Mesothelial cell of epicardium (in vitro differentiated cells): ENCODE data around the gene TSSK2. TPM values are rescaled to one million over a fixed set of nuclear protein-coding genes. Genes with fewer than 3 reads are reported as not detected.

Experiments used
- DNase-seq, 2 experiments: peaks; one replicate each; pipeline ENCODE4 v3.0.0; 2021; ENCODE audit warnings: low spot score in 2 of 2; ENCODE audit not compliant: unreplicated experiment in 2 of 2
- H3K27ac Mint-ChIP-seq: 2 replicates; pipeline ENCODE4 v1.8.0; 2021; ENCODE audit warnings: mixed read lengths
- H3K27me3 Mint-ChIP-seq: 2 replicates; pipeline ENCODE4 v1.8.0; 2021; ENCODE audit warnings: low read depth, mixed read lengths
- H3K36me3 Mint-ChIP-seq: 2 replicates; pipeline ENCODE4 v1.8.0; 2021; ENCODE audit warnings: mixed read lengths
- H3K4me1 Mint-ChIP-seq: 2 replicates; pipeline ENCODE4 v1.8.0; 2021; ENCODE audit warnings: mixed read lengths
- H3K4me3 Mint-ChIP-seq: 2 replicates; pipeline ENCODE4 v1.8.0; 2021; ENCODE audit warnings: mild to moderate bottlenecking, moderate library complexity, mixed read lengths
- H3K9me3 Mint-ChIP-seq: 2 replicates; pipeline ENCODE4 v1.8.0; 2021; ENCODE audit warnings: mixed read lengths
- total RNA-seq: library from RNA; stranded (reverse); gene quantifications from 3 replicates; pipeline ENCODE4 v1.2.1, GENCODE V29; 2021
- TF ChIP-seq, protein P1 (sequence below): fragments of 200-600 bp; sonication (generic); IDR thresholded peaks from one replicate; pipeline ENCODE4 v1.5.0; 2021; ENCODE audit warnings: antibody characterized with exemption; ENCODE audit not compliant: unreplicated experiment

Gene TSSK2
- total RNA-seq, 1 donor from 2014 or later: not detected

DNA sequence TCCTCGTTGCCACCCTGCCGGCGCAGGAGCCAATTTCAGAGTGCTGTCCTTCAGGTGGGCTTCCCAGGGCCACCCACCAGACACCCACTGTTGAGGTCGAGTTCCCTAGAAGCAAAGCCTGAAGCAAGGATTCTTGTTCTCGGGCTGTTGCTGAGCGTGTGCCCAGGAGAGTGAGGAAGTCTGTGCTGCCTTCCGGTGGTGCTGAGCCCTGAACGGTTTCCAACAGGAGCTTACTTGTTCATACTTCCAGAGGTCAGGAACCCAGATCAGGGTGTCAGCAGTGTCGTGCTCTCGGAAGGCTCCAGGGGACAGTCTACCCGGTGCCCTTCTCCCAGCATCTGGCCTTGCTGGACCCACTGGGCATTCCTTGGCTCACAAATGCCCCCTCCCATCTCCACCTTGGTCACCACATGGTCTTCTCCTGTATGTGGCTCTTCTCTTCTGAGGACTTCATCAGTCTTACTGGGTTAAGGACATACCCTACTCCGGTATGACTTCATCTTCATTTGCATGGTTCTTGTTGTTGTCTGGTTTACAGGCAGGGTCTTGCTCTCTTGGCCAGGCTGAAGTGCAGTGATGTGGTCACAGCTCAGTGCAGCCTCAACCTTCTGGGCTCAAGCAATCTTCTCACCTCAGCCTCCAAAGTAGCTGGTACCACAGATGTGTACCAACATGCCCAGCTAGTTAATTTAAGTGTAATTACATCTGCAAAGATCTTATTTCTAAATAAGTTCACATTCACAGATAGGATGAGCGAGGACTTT lies 36.2 kb downstream of the TSSK2 start:
- Mint-ChIP-seq H3K27me3 (peaks cover 67% of the 10 kb centered on the region), H3K9me3 (no peaks in the 10 kb centered on the region), H3K27ac (no peak overlapping the region), H3K36me3 (no peaks in the 10 kb centered on the region), H3K4me1 (peaks cover 17% of the 10 kb centered on the region), H3K4me3 (no peak overlapping the region)
- no peak for DNase-seq
- TF ChIP-seq, protein P1, sequence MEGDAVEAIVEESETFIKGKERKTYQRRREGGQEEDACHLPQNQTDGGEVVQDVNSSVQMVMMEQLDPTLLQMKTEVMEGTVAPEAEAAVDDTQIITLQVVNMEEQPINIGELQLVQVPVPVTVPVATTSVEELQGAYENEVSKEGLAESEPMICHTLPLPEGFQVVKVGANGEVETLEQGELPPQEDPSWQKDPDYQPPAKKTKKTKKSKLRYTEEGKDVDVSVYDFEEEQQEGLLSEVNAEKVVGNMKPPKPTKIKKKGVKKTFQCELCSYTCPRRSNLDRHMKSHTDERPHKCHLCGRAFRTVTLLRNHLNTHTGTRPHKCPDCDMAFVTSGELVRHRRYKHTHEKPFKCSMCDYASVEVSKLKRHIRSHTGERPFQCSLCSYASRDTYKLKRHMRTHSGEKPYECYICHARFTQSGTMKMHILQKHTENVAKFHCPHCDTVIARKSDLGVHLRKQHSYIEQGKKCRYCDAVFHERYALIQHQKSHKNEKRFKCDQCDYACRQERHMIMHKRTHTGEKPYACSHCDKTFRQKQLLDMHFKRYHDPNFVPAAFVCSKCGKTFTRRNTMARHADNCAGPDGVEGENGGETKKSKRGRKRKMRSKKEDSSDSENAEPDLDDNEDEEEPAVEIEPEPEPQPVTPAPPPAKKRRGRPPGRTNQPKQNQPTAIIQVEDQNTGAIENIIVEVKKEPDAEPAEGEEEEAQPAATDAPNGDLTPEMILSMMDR: no peak

DNA sequence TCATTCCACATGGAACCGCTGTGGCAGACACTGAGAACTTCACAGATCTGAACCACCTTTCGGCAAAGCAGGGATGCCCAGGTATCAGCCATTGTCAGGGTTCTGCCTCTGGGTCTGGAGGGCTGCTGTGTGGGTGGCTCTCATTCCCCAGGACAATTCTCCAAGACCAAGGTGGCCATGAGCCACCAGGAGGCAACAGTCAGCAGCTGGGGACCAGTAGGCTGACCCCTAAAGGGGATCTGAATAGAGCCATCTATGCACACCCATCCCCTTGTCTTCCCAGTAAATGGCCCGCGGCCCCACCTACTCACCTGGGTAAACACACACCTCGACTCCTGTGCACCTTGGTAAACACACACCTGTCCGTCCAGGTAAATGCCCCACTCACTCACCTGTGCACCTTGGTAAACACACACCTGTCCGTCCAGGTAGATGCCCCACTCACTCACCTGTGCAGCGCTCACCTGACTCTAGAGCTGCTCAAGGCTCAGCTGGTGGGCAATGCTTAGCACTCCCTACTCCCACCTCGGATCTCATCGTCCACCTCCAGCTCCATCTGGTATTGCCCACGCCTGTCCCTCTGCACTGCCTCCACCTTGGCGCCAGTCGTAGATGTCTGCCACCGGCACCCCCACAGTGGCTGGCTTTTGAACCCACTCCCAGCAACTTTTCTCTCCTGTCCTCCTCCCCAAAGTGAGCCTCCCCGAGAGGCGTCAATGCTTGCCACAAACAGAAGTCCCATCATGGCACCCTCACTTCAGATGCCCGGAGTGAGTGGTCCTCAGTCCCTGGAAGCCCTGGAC lies 37.2 kb downstream of the TSSK2 start:
- no peaks in the 10 kb centered on the region for H3K9me3 Mint-ChIP-seq
- peaks cover 62% of the 10 kb centered on the region for H3K27me3 Mint-ChIP-seq
- H3K36me3 Mint-ChIP-seq: no peaks in the 10 kb centered on the region
- peaks cover 27% of the 10 kb centered on the region for H3K4me1 Mint-ChIP-seq
- no peak for DNase-seq
- H3K27ac Mint-ChIP-seq: no peak overlapping the region
- no peak overlapping the region for H3K4me3 Mint-ChIP-seq
- TF ChIP-seq, protein P1: no peak

DNA sequence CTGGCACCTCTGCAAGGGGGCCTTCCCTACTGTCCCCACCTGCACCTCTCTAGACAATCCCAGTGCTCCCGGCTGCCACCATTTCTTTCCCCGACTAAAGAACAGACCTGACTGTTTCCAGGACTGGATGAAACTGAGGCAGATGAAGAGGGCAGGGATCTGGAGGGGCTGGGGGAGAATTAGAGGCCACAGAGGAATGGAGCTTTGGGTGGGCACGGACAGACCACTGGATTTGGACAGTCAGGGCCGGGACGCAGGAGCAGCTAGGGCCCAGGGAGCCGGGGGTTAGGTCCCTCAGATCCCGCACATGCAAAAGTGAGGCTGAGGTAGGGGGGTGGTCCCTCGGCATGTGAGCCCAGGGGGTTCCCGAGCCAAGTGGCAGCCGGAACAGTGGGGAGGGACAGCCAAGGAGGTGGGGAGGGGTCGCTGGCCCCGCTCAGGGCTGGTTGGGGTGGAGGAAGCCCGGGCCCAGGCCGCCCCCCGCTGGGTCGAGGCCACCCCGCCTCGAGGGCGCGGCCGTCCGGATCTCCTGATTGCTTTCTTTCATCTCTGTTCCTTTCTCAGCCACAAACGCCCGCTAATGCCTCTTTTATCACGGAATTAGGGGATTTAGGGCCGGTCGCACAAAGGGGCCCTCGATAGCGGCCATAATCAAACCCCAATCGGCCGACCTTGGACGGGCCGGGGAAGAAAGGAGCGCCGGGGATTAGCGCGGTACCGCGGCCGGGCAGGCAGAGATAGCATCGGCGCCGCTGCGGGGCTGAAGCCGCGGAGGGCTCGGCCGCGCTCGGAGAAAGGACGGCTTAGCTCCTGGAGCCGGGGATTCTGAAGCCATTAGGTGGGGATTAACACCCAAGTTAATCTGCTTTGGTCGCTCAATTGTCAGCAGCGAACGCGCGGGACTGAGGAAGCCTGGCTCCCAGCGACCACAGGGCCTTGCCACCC lies 38.2 kb downstream of the TSSK2 start:
- Mint-ChIP-seq H3K4me3 (peak overlapping the region; percentile 49), H3K9me3 (no peaks in the 10 kb centered on the region), H3K36me3 (no peaks in the 10 kb centered on the region), H3K27ac (no peak overlapping the region), H3K27me3 (peaks cover 60% of the 10 kb centered on the region), H3K4me1 (peaks cover 31% of the 10 kb centered on the region)
- TF ChIP-seq, protein P1: no peak
- DNase-seq: peak in 1 of 2 experiments; percentile 12

DNA sequence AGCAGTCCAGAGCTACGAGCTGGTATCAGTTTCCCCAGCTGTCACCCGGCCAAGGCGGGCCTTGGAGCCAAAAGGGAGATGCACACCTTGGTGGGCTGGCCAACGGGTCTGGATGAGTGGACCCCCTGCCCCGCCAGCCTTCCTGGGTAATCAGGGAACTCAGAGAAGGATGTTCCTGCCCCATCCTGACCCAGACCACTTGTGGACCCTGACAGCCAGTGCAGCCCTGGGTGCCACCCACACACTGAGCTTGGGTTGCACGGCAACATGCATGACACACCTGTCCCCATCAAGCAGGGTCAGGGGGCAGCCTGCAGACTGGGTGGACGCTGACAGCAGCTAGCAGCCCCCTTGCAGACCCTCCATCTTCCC lies 38.8 kb downstream of the TSSK2 start:
- Mint-ChIP-seq H3K36me3 (no peaks in the 10 kb centered on the region), H3K4me3 (peak overlapping the region; percentile 94), H3K9me3 (no peaks in the 10 kb centered on the region), H3K27ac (no peak overlapping the region), H3K27me3 (peaks cover 54% of the 10 kb centered on the region), H3K4me1 (peaks cover 31% of the 10 kb centered on the region)
- DNase-seq: peak in 1 of 2 experiments; percentile 10
- TF ChIP-seq, protein P1: no peak
